Activated naive CD4-positive, alpha-beta T cell treated with anti-CD3 and anti-CD28 coated beads, Interleukin-2, amount 50 U/mL, for 72 hours (primary cell): ENCODE data around the gene COLEC11. TPM values are rescaled to one million over a fixed set of nuclear protein-coding genes. Genes with fewer than 3 reads are reported as not detected.
"Not testable (repeated sequence)": the region's sequence is repeated elsewhere in the genome, so short reads cannot be mapped to it uniquely, and the experiment has no call there.

Experiments
- ATAC-seq, 2 donors: fragments of 150-1000 bp; cut with Tn5 transposase; 2 replicates each; pipeline ENCODE4 v1.10.0; 2021; ENCODE audit warnings: mild to moderate bottlenecking in 2 of 2, moderate library complexity in 2 of 2
- DNase-seq, 2 donors: peaks; one replicate each; pipeline ENCODE4 v3.0.0; 2021 to 2022; ENCODE audit warnings: low spot score in 2 of 2
- H3K27ac Mint-ChIP-seq, 2 donors: one replicate each; pipeline ENCODE4 v1.8.0; 2022; ENCODE audit warnings: mild to moderate bottlenecking in 2 of 2, mixed read lengths in 2 of 2
- H3K36me3 Mint-ChIP-seq, 2 donors: one replicate each; pipeline ENCODE4 v1.8.0; 2022; ENCODE audit warnings: mixed read lengths in 2 of 2
- H3K9me3 Mint-ChIP-seq, 2 donors: one replicate each; pipeline ENCODE4 v1.8.0; 2022; ENCODE audit warnings: mixed read lengths in 2 of 2
- total RNA-seq, 2 donors: library from RNA; stranded (reverse); gene quantifications; one replicate each; pipeline ENCODE4 v1.2.3, GENCODE V29; 2022

COLEC11 gene
- total RNA-seq, 2 donors from 2014 or later = not detected

- no peak for ATAC-seq
- peak in 1 of 2 donors; percentile 11 for DNase-seq
- Mint-ChIP-seq H3K9me3 (no peaks in the 10 kb centered on the region), H3K36me3 (peaks cover 0 to 4% of the 10 kb centered on the region in 2 donors), H3K27ac (peak overlapping the region in 1 of 2 donors; percentile 18)
Measured at GRCh38 chr2:3626812-3627499, 32.0 kb downstream of the COLEC11 start.

GRCh38 chr2:3627500-3628100 is 32.7 kb downstream of the COLEC11 start:
- no peak overlapping the region for H3K27ac Mint-ChIP-seq

GRCh38 chr2:3628241-3628679 is 33.3 kb downstream of the COLEC11 start:
- no peak for ATAC-seq
- no peaks in the 10 kb centered on the region for H3K9me3 Mint-ChIP-seq
- peak in 1 of 2 donors; percentile 39 for DNase-seq
- H3K36me3 Mint-ChIP-seq = peaks cover 0 to 4% of the 10 kb centered on the region in 2 donors
- no peak overlapping the region for H3K27ac Mint-ChIP-seq

More at GRCh38 chr2:3627500-3628100, 32.7 kb downstream of the COLEC11 start:
- ATAC-seq (no peak), DNase-seq (peak in 1 of 2 donors; percentile 40)
- Mint-ChIP-seq H3K9me3 (no peaks in the 10 kb centered on the region), H3K36me3 (peaks cover 0 to 4% of the 10 kb centered on the region in 2 donors)

GRCh38 chr2:3628800-3629199 is 33.9 kb downstream of the COLEC11 start:
- peaks cover 0 to 4% of the 10 kb centered on the region in 2 donors for H3K36me3 Mint-ChIP-seq
- H3K27ac Mint-ChIP-seq = no peak overlapping the region
- peak in 1 of 2 donors; percentile 18 for ATAC-seq
- peak in 1 of 2 donors; percentile 20 for DNase-seq
- no peaks in the 10 kb centered on the region for H3K9me3 Mint-ChIP-seq

GRCh38 chr2:3630631-3631030 is 35.7 kb downstream of the COLEC11 start:
- no peak for DNase-seq
- ATAC-seq = no peak
- H3K9me3 Mint-ChIP-seq = no peaks in the 10 kb centered on the region

GRCh38 chr2:3631161-3631850 is 36.4 kb downstream of the COLEC11 start:
- H3K9me3 Mint-ChIP-seq = no peaks in the 10 kb centered on the region
- peaks cover 0 to 4% of the 10 kb centered on the region in 2 donors for H3K36me3 Mint-ChIP-seq
- DNase-seq (peak in 1 of 2 donors; percentile 45), ATAC-seq (no peak)
- no peak overlapping the region for H3K27ac Mint-ChIP-seq

More at GRCh38 chr2:3630631-3631030, 35.7 kb downstream of the COLEC11 start:
- H3K27ac Mint-ChIP-seq = no peak overlapping the region
- peaks cover 0 to 4% of the 10 kb centered on the region in 2 donors for H3K36me3 Mint-ChIP-seq

- no peaks in the 10 kb centered on the region for H3K9me3 Mint-ChIP-seq
- DNase-seq = peak in 1 of 2 donors; percentile 18
- H3K36me3 Mint-ChIP-seq = peaks cover 0 to 4% of the 10 kb centered on the region in 2 donors
- no peak for ATAC-seq
- H3K27ac Mint-ChIP-seq = no peak overlapping the region
Measured at GRCh38 chr2:3631851-3632659, 37.1 kb downstream of the COLEC11 start.

- DNase-seq = peak in 1 of 2 donors; percentile 28
- ATAC-seq = no peak
- Mint-ChIP-seq H3K27ac (no peak overlapping the region), H3K36me3 (no peaks in the 10 kb centered on the region), H3K9me3 (no peaks in the 10 kb centered on the region)
Measured at GRCh38 chr2:3633089-3633981, 38.4 kb downstream of the COLEC11 start.

GRCh38 chr2:3633982-3634595 is 39.2 kb downstream of the COLEC11 start:
- ATAC-seq = no peak
- H3K27ac Mint-ChIP-seq = peak overlapping the region in 1 of 2 donors; percentile 50
- H3K9me3 Mint-ChIP-seq = no peaks in the 10 kb centered on the region
- peak in 1 of 2 donors; percentile 44 for DNase-seq
- H3K36me3 Mint-ChIP-seq = no peaks in the 10 kb centered on the region

- DNase-seq (peak in 1 of 2 donors; percentile 45), ATAC-seq (no peak)
- H3K36me3 Mint-ChIP-seq = no peaks in the 10 kb centered on the region
- no peak overlapping the region for H3K27ac Mint-ChIP-seq
- no peaks in the 10 kb centered on the region for H3K9me3 Mint-ChIP-seq
Measured at GRCh38 chr2:3634596-3635121, 39.7 kb downstream of the COLEC11 start.

- Mint-ChIP-seq H3K27ac (no peak overlapping the region), H3K36me3 (no peaks in the 10 kb centered on the region), H3K9me3 (no peaks in the 10 kb centered on the region)
- ATAC-seq (no peak), DNase-seq (peak in 1 of 2 donors; percentile 26)
Measured at GRCh38 chr2:3635171-3635974, 40.5 kb downstream of the COLEC11 start.

GRCh38 chr2:3635975-3636327 is 41.0 kb downstream of the COLEC11 start:
- H3K9me3 Mint-ChIP-seq, H3K36me3 Mint-ChIP-seq, H3K27ac Mint-ChIP-seq, ATAC-seq: not testable (repeated sequence)
- peak in 1 of 2 donors; percentile 20 for DNase-seq

GRCh38 chr2:3636586-3637310 is 41.8 kb downstream of the COLEC11 start:
- no peak for ATAC-seq
- Mint-ChIP-seq H3K9me3 (no peaks in the 10 kb centered on the region), H3K36me3 (no peaks in the 10 kb centered on the region), H3K27ac (no peak overlapping the region)
- DNase-seq = peak in 1 of 2 donors; percentile 16

- H3K9me3 Mint-ChIP-seq = no peaks in the 10 kb centered on the region
- H3K27ac Mint-ChIP-seq = no peak overlapping the region
- no peak for DNase-seq
- H3K36me3 Mint-ChIP-seq = no peaks in the 10 kb centered on the region
- ATAC-seq = no peak
Measured at GRCh38 chr2:3637311-3637675, 42.4 kb downstream of the COLEC11 start.
